Measurements from ENCODE around the gene EEIG1.

Gene EEIG1

DNA sequence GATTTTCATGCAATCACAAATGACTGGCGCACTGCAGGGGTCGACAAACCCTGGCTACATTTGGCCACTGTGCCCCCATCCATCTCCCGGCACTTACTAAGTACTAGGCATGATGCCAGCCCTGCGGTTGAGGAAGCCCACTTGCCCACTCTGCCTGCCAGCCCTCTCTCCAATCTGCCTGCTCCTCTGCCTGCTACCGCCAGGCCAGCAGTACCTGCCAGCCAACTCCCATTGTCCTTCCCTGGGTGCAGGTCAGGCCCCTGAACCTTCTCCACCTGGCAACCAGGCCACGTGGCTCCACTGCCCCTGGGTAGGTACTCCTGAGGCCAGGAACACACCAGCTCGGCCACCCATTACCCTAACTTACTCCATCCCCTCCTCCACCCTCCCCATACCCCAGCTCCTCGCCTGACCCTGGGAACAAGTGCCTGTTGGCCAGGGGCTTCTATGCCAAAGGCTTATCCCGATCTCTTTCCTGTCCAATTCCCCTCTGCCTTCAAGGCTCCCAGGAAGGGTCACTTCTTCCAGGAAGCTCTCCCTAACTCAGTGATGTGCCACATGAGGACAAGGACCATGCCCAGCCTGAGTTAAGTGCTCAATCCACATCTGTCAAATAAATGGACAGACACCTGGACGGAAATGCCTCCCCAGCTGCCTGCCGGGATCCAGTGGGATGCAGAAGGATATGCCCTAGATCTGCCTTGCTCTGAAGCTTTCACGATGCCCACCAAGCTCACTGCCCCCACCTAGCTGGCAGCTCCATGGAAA lies 6.6 kb downstream of the EEIG1 start:
- no peak for DNase-seq

DNA sequence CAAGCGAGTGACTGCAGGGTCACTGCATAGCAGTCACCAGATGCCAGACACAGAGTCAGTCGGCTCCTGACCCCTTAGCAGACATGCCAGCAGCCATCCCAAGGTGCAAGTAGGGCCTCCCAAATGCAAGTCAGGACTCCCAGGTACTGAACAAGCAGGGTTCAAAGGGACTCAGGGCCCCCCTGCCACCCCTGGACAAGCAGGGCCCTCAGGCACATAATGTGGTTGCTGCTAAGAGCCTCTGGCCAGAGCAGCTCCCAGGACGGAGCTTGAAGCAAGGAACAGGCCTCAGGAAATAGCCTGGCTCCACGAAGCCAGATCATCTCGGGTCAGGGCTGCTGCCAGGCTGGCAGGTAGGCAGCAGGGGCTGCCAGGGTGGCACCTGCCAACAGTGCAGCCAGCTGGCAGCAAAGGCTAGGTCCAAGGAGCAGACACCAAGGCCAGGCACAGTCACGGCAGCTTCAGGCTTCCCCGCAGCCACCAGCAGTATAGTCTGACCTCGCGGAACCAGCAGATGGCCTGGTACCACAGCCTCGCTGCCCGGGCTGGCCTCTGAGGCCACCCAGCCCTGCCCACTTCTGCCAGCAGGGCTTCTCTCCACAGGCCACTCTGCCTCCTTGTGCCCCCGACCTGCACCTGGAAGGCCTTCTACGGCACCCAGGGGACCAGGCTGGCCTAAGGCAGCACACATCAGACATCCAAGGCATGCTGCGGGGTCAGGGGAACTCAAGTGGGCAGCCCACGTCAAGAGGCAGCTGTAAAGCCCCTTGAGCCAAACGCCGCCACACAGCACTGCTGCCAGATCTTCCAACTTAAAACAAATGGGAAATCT lies 7.4 kb downstream of the EEIG1 start:
- no peak for DNase-seq

DNA sequence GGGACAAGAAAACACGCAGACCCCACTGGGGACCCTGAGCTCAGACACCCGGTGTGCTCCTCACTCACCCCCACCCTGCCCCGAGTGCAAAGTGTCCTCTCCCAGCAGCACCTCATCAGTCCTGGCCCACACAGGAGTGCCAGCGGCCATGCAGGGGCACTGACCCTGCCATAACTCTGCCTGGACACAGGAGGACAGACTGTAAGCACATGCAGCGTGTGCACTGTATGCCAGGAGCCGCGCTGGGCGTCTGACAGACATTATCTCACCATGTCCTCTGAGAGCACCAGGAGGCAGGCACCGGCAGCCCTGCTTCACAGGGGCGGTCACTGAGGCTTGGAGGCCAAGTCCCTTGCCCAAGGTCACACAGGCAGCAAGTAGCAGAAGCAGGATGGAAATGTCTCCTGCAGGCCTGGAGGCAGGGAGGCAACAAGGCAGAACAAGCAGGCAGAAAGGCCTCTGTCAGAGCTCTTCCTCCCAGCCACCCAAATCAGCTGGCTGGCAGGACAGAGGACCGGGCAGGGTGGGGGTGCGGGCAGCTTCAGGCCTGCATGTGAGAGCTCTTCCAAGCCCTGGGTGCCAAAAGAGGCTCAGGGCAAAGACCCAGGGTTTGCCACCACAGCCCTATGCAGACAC lies 8.4 kb downstream of the EEIG1 start:
- no peak for DNase-seq

DNA sequence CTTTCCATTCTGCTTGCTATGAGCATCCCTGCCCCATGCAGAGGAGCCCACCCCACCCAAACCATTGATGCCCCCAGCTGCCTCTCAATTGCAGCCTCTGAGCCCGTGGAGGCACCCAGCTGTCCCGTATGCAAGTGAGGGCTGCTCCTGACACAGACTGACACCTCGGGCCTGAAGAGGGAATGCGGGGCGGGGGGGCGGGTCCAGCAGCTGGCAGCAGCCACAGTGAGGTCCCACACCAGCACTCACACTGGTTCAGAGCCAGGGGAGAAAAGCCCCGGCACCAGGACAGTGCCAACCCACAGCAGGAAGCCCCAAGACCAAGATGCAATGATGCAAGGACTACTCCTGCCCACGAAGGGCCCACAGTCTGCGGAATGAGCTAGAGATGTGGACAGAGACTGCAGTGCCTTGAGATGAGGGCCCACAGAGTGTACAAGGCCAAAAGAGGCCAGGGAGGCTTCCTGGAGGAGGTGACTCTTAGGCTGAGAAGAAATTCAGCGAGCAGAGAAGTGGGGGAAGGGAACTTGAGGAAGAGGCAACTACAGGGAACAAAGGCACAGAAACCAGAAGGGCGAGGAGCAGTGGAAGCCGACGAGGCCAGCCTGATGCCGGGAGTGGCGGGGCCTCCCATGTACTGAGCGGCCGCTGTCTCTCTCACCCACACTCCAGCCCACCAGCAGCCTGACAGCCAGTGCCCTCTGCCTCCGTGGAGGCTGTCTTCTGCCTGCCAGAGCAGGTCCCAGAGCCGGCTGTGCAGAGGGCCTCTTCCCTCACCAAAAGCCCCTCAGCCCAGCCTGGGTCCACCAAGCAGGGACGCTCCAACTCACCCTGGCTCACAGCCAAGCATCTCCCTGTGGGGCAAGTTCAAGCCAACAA lies 9.2 kb downstream of the EEIG1 start:
- no peak for DNase-seq

DNA sequence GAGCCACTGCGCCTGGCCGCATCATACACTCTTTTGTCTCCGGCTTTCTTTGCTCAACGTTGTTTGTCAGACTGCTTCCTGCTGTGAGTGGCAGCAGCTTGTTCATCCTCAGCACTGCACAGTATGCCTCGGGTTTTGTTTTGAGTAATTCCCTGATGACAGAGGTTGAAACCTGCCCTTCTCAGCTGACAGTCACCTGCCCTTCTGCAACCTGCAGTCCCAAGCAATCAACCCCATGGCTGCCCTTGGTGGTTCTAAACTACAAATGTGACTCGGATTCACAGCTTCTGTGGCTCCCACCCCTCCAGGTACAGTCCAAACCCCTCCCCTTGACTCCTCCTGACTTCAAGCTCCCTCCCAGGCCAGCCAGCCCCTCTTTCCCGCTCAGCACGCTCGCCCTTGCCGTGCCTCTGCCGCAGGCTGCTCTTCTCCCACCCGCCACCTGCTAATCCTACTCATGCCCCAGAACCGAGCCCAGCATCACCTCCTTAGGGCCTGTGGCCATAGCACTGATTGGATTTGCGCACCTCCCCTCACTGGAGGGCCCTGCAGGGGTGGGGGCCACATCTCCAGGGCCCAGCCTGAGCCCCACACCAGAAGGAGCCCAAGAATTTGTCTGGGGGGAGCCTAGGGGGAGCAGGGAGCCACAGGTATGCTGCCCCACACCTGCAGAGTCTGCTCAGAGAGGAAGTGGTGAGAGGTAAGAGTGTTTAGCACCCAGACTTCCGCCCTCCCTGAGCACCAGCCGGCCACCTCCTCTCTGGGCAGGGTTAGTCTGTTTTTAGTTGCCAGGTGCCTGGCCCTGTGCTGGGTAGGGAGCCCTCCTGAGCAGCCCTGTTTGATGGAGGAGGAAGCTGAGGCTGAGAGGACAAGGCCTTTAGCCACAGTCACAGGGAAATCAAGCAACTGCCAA lies 10.1 kb downstream of the EEIG1 start:
- peak in 2 of 4 experiments; percentile 46 to 55 for DNase-seq

DNA sequence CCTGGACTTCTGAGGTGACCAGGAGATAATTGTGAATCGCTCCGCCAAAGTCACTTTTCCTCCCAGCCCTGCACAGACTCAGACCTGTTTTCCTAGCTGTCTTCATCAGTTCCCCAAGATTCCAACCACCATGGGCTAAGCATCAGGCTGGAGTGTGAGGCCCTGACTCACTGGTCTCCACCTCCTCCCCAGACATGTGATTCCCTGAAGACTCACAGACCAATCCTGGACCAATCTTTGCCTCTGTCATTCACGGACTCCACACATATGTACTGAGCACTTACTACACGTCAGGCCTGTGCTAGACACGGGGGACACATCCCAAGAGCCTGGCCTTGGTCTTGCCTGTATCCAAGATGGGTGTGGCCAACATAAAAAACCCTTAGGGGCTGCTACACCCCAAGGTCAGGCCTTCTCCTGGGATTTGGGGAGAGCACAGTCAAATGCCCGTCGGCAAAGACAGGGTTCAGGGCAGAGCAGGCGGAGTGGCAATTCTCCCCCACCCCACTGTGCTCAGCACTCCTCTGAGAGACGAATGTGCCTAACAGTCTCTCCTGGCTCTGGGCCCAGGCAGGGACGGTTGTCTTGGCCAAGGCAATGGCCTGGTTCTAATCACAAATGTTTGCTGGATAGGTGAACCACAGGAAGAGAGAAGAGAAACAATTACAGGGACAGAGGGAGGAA lies 11.9 kb downstream of the EEIG1 start:
- no peak for DNase-seq

DNA sequence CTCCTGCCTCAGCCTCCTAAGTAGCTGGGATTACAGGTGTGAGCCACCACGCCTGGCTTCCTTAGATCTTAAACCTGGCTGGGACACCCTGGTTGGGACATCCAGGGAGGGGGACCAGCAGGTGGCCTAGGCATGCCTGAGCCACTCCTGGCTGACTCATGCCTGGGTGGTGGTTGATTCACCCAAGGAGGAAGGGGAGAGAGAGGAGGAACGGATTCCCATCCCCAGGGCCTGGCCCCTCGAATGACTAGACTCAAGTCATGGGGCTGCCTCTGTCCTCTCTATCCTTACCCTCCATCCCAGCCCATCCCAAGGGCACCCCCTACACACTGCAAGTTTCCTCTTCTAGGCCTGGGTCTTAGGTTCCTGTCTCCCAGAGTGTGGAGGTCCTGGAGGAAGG lies 12.7 kb downstream of the EEIG1 start:
- DNase-seq = no peak

DNA sequence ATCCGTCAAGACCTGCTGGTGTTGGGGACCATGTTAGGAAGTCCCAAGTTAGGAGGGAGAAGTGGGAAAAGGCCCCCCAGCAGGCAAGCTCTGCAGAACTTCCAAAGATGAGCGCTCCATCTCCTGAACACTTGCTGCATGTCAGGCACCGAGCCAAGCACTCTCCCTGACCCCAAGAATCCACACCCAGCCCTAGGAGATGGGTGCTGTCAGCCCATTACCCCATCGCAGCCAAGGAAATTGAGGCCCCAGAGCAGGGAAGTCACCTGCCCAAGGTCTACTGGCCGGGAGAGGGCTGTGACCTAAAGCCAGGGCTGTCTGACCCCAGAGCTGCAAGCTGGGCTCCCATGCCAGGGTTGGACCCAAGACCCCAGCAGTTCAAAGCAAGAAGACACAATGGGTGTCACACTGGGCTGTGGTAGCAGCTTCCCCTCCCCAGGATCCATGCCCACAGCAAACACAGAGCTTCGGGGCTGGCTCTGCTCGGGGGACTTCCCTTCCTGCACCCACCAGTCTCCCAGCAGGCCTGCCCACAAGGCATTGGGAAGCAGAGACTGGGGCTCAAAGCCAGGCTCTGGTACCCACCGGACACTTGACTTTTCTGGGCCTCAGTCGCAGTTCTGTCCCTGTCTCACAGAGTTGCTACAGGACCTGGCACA lies 13.5 kb downstream of the EEIG1 start:
- no peak for DNase-seq

DNA sequence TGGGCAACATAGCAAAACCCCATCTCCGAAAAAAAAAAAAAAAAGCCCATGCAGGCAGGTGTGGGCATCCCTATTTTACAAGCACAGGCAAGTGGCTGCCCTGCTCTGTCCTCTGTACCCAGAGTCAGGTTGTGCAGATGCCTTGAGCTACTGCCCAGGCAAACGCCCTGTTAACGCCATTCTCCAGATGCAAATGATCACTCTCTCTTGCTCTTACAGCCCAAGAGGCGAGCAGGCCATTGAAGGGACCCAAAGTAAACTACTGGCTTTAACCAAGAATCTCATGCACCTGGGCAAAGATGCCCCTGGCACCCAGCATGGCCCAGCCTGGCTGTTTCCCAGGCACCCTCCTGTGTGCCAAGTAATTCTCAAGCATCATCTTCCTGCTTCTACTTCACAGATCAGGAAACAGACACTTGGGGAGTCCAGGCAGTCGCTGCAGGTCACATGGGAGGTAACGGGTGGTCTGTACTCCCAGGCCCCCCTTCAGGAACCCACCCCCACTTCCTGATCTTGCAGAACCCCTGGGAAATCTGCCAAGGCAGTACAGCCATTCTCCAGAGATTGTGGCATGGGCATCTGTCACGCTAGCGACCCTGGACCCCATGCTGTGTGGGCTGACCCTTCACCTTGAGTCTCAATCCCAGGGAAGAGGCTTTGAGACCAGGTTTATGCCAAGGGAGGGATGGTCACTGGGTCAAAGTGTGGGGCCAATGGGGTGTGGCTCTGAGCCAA lies 14.2 kb downstream of the EEIG1 start:
- no peak for DNase-seq

DNA sequence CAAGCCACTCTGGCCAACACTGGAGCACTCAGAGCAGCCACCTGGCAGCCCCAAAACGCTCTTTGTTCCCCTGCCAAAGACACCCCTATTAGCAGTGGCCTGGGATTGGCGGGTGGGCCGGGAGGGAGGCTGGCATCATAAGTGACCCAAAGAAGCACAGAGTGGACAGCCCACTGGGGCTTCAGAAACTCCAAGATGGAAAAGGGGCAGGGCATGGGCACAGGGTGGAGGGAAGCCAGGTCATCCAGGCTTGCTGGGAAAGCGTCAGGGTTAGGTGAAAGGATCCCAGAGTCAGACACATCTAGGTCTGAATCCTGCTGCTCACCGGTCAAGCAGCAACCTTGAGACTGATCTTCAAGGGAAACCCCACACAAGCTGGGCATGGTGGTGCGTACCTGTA lies 14.8 kb downstream of the EEIG1 start:
- DNase-seq = no peak

DNA sequence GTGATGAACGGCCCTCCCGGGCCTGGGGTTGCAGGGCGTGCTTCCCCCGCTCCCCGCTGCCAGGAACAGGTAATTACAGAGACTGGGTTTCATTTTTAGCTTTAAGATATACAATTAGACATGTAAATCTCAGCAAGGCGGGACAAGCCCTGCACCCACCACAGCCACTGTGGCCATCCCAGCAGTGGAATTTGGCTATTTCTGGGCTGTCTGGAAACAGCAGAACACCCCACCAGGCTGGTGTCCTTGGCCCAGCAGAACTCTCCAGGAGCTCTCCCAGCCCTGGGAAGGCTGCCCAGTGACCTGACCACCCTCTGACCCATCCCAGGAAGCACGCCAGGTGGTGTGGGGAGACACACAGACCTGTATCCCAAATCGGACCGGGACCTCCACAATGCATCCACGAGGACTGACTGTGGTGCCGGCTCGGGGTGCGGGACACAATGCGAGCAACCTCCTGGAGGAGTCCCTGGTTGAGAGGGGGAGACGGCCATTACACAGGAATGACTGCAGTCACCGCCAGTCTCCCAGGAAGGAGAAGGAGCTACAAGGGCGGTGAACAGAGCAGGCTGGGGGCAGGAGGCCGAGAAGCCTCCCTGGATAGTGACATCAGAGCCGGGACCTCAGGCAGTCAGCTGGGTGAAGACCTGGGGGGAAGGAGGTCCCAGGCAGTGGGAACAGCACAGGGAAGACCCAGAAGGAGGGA lies 17.3 kb downstream of the EEIG1 start:
- DNase-seq = peak in 1 of 4 experiments; percentile 17

DNA sequence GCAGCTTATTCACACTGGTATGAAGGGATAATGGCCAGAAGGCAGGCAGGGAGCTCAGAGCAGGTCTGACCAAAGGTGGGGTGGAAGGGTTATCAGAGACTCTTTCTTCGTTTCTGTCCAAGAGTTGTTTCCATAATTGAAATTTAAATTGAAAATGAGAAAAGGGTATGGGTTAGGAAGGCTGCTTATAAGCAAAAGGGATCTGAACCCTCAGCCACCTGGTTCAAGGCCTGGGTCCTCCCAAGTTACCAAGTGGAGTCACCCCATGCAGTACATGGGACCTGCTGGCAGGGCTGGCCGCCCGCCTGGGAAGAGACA lies 17.8 kb downstream of the EEIG1 start:
- no peak for DNase-seq

DNA sequence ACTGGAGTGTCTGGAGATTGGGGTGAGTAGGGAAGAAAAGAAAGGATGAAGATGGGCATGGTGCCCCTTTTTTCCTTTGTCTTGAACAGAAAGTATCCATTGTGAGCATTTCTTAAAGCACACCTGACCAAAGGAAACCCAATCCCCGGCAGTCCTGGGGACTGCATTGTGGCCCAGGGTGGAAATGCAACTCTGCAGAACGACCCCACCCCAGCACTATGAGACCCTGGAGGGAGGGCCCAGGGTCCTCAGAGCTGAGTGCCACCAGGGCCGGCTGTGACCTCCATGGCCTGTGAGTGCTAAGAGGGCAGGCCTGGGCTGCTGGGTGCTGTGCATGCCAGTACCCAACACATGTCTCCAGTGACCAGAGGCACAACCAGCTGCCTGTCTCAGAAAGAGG lies 18.5 kb downstream of the EEIG1 start:
- DNase-seq = no peak

DNA sequence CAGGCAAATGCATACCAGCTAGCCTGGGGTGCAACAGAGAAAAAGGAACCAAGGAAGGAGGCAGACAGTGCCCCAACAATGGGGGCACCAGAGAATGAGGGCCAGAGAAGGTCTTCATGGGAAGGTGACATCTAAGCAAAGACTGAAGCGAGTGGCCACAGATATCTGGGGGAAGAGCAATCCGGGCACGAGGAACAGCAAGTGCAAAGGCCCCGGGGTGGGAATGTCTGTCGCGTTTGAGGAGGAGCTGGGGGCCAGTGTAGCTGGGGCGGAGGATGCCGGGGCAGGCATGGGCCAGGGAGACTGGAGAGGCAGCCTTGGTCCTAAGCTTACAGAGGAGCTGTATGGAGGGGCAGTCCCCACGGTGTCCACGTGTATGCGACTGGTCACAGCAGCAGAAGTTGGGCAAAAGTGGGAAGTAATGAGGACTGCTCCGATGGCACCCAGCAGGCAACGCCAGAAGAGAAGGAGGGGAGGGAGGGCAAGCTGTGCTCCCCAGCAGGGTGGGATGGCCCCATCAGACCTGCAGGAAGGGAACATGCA lies 19.1 kb downstream of the EEIG1 start:
- no peak for DNase-seq

DNA sequence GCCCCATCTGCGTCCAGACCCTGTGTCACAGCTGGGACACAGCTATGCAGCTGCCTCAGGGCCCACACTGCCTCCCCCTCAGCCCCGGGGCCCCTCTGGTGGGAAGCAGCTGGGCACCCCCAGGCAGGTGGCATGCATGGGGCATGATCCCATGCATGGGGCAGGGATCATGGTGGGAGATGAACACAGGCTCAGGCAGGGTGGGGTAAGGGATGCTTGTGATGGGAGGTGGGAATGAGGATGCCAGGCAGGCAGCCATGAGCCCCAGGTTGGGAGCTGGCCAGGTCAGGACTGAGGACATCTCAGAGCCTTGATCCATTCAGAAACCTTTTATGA lies 19.7 kb downstream of the EEIG1 start:
- DNase-seq = no peak

DNA sequence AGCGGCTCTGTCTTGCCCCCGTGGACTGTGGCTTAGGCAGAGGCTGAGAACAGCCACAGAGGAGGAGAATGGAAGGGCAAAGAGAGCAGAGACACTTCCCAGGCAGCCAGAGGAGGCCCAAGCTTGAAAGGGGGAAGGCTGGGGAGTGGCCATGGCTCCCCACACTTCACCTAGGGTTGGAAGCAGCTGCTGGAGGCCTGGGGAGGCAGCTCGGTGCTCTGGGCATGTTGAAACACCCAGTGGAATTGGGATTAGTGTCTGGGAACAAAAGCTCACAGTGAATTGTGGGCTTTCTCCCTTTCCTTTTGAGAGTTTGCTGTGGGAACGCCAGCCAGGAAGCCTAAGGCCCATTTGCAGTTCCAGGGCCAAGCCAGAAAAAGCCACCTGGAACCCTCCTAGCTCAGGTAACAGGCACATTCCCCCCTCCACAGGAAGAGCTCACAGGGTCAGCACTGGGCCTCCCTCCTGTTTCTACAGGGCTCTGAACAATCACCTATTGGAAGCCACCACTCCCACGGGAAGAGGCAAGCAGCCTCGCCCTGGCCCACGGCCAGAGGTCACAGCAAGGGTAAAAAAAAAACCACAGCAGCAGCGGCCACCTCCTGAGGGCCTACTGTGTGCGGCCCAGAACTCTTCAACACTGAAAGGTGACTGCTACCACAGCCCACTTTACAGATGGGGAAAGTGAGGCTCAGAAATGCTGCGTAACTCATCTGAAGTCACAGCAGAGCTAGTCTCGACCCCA lies 20.2 kb downstream of the EEIG1 start:
- no peak for DNase-seq

DNA sequence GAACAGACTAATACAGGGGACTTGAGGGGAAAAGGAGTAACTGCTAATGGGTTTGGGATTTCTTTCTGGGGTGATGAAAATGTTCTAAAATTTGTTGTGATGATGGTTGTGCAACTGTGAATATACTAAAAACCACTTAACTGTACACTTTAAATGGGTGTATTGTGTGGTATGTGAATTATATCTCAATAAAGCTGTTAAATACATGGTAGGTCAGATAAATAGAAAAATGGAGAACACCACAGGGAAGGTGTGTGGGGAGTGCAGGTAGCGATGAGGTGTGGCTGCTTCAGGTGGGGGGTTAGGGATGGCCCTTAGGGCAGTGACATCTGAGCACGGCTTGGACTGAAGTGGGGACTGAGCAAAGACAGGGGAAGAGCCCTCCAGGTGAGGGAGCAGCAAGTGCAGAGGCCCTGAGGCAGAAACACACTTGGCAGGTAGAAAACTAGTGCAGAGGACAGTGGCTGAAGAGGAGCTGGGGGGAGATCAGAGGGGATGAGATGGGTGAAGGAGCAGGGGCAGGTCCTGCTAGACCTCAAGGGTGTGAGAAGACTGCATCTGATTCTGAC lies 20.9 kb downstream of the EEIG1 start:
- DNase-seq = no peak

DNA sequence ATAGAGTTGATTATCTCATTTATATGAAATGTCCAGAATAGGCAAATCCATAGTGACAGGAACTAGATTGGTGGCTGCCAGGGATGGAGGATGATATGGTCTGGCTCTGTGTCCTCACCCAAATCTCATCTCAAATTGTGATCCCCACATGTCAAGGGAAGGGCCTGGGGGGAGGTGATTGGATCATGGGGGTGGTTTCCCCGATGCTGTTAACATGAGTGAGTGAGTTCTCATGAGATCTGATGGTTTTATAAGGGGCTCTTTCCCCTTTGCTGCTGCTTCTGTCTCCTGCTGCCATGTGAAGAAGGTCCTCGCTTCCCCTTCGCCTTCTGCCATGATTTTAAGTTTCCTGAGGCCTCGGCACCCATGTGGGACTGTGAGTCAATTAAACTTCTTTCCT lies 21.4 kb downstream of the EEIG1 start:
- DNase-seq = no peak

Measured in activated naive CD4-positive, alpha-beta T cell (primary cell).